Retinal pigment epithelial cell (primary cell): ENCODE measurements around the gene CDC42BPB.

Experiments used
- DNase-seq: peaks from one replicate; pipeline ENCODE4 v3.0.0-alpha.2; 2010; ENCODE audit warnings: low read depth
- H3K4me3 ChIP-seq: 2 replicates; pipeline ENCODE4 v1.5.1; 2011; ENCODE audit warnings: mild to moderate bottlenecking, low read length, control low read depth, moderate library complexity
- CTCF ChIP-seq: conservative IDR thresholded peaks from 2 replicates; pipeline ENCODE4 v1.5.1; 2011; ENCODE audit warnings: low read depth, low read length, control low read depth, inconsistent platforms

CDC42BPB gene

DNA sequence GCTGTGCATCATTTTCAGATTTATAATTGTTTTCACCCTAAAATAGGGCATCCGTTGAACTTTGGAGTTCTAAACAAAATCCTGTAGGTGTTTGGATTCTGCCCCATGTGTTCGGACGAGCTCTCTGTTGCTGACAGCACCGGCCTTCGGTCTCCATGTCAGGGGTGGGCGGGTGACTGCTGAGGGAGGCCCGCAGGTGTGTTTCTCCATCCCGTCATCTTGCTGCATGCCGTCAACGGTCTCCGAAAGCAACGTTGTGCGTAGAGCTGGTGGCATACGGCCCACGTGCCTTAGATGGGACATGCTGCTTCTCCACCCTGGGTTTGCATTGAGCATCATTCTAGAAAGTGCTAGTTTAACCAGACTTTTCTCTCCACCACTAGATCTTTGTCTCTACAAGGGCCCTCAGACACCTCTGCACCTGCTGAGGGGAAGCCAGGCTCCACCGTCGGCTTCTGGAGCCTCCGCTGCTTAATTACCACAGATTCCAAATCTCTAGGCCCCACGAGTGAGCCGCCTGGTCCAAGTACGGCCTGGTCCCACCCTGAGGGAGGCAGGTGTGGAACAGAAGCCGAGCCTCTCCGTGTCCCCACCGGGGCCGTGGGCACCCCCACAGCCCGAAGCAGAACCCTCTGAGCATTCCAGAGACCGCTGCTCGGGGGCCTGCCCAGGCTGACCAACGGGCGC lies 150.6 kb downstream of the CDC42BPB start:
- DNase-seq, result no peak
- no peak for TF ChIP-seq CTCF

GRCh38 chr14:102905116-102906108 lies 151.9 kb downstream of the CDC42BPB start:
- H3K4me3 ChIP-seq, result no peak overlapping the region
- DNase-seq, result no peak
- no peak for TF ChIP-seq CTCF

More for the DNA sequence above, 150.6 kb downstream of the CDC42BPB start:
- H3K4me3 ChIP-seq, result no peak overlapping the region

DNA sequence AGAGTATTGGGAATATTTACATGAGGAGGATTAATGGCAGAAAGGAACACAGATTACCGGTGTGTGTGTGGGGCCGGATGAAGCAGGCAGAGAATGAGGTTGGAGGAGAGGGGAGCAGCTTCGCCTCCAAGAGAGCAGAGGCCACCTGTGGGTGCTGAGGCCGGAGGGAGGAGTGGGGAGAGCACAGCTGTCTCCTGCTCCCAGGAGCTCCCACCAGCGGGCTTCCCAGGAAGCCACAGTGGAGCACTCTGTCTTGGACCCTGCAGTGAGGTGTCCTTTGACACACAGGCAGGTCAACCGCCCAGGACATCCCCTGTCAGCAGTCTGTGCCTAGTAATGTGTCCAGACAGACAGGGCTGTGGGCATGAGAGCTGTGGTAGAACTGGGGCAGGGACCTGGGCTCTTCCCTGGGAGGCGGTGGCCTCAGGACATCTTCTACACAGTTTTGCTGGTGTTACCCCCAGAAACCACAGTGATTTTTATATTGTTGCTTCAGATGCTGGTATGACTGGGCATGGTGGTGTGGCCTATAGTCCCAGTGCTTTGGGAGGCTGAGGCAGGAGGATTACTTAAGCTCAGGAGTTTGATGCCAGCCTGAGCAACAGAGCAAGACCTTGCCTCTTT lies 153.3 kb downstream of the CDC42BPB start:
- TF ChIP-seq CTCF, result no peak
- no peak overlapping the region for H3K4me3 ChIP-seq
- DNase-seq, result no peak

DNA sequence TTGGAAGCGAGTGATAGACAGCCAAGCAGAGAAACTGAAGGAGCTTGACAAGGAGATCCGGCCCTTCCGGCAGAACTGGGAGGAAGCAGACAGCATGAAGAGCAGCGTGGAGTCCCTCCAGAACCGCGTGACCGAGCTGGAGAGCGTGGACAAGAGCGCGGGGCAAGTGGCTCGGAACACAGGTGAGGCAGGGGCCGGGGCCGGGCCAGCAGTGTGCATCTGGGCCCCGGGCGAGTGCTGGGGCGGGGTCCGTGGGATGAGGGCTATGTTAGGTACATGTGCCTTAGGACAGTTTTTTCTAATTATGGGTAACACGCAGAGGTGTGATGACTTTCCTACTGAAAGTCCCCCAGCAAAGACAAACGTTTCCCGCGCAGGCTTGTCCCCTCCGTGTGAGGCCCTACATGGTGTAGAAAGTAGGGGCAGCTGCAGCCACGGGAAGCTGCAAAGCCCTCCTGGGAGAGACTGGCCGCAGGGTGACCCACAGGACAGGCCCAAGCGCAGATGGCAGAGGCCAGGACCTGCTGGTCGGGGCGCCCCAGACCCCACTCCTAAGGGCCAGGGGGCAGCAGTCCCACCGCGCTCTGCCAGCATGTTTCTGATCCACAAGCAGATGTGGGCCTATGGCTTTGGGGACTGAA lies 154.0 kb downstream of the CDC42BPB start:
- H3K4me3 ChIP-seq, result no peak overlapping the region
- TF ChIP-seq CTCF, result no peak
- DNase-seq, result no peak

DNA sequence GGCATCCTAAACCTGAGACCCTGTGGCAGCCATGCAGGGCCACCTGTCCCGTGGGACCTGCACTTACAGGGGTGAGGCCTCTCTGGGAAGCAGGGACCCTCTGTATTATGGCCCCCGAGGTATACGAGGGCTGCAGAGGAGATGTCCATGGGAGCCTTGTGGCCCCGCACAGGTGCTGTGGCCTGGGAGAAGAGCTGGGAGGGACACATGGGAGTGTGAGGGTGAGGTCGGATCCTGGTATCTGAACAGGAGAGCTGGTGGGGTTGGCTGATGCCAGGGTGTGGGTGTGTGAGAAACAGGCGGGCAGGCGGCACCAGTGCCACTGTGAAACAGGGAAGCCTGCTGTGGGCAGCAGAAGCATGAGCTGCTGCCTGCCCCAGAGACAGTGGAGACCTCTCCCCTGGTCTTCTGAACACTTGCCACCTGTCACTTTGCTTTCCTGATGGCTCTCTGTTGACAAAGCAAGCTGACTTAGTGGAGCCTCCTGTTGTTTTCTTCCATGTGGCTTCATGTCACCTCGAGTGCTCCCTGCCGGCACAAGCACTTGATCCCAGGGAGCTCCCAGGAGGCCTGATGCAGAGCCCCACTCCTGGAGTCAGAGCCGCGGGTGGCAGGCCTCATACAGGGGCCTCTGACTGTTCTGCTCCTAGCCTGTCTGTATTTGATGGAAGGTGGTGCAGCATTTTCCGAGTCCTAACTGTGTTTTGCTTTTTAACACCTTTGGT lies 154.7 kb downstream of the CDC42BPB start:
- no peak for TF ChIP-seq CTCF

DNA sequence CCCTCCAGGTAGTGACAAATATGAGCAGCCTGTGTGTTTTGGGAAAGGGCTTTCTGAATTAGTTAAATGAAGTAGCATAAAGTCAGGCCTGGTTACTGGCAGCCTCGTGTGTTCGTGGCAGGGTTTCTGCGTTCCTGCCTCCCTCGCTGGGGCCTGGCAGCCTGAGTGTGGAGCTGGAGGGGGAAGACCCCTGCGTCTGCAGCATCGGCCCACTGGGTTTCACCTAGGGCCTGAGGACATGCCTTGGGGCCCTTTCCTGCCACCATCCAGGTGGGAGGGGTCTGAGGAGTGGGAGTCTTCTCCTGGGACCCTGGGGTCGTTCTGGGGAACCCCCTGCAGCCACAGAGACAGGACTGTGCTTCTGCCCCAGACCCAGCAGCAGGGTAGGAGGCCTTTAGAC lies 155.3 kb downstream of the CDC42BPB start:
- no peak overlapping the region for H3K4me3 ChIP-seq
- DNase-seq, result no peak
- TF ChIP-seq CTCF, result no peak

More for the DNA sequence above, 154.7 kb downstream of the CDC42BPB start:
- no peak overlapping the region for H3K4me3 ChIP-seq
- no peak for DNase-seq
